ENCODE data around the gene LEMD3. TPM values are rescaled to one million over a fixed set of nuclear protein-coding genes. Genes with fewer than 3 reads are reported as not detected.
"Not testable (repeated sequence)": the region's sequence is repeated elsewhere in the genome, so short reads cannot be mapped to it uniquely, and the experiment has no call there.

The LEMD3 gene
- polyA plus RNA-seq, 1 donor, result 19.4 TPM

DNA sequence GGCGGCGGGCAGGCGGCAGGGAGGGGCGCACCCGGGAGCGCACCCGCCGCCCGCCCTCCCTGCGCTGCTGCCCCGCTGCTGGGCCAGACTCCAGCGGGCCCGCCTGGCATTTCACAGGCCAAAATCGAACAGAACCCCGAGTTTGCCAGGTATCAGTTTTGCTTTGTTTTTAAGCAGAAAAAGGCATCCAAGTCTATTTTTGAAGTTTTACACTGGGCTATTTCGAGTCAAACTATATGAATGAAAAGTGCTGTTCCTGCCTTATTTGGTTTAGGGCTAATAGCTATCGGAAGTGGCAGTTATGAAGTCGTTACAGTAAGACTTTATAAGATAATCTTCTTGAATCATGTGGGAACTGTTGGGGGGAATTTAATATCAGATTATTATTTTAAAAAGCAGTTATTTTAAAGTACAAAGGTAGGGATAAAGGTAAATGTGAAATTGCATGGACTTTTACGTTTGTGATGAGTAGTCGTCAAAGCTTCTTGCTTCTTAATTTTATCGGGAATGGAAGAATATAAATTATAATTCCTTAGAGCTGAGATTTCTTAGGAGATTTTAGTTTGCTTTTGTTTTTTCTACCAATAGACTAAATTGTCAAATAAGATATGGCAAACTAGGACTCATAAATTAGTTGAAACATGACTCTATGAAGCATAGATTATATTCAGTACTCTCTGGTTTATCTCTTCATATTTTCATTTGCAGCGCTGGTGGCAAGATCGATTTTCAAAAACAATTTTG, 110.2 kb downstream of the LEMD3 start:
- DNase-seq, result no peak

DNA sequence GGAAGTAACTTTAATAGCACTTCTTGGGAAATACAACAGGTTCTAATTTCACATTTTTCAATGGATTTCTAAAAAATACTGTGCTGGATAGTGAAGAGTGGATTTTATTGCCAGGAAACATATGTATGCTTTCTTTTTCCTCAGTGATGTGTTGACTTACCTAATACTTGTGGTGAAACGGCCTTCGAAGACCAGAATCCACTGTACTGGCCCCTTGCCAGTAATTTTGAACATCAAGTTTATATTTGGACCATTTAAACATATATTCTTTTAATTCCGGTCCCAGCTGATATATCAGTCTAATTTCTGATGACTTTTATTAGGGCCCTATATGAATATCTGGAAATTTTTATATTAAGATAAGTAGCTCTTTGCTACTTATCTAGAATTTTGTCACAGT, 110.9 kb downstream of the LEMD3 start:
- no peak for DNase-seq

DNA sequence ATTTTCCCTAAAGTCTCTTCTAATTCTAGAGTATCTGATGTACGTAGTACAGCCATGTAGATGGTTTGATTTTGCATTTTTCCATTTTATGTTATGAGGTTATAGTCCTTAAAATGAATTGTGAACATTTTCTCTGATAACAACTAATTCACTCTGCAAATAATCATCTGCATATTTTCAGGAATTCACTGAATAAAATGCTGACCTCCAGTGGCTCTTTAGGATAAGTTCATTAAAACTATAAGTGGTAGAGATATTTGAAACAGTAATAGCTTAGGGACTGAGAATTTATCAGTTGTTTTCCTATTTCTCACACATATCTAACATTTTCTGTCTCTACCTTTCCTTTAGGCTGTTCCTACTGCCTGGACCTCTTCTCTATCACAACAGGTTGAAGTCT, 113.5 kb downstream of the LEMD3 start:
- DNase-seq, result no peak

DNA sequence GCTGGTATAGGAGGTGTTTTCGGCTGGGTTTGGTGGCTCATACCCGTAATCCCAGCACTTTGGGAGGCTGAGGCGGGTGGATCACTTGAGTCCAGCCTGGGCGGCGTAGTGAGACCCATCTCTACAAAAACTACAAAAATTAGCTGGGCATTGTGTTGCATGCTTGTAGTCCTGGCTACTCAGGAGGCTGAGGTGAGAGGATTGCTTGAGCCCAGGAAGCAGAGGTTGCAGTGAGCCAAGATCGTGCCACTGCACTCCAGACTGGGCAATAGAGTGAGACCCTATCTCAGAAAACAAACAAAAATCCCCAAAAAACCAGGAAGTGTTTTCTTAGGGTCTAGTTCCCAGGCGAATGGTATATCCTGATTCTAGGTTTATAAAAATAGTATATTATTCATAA, 116.1 kb downstream of the LEMD3 start:
- DNase-seq, result not testable (repeated sequence)

DNA sequence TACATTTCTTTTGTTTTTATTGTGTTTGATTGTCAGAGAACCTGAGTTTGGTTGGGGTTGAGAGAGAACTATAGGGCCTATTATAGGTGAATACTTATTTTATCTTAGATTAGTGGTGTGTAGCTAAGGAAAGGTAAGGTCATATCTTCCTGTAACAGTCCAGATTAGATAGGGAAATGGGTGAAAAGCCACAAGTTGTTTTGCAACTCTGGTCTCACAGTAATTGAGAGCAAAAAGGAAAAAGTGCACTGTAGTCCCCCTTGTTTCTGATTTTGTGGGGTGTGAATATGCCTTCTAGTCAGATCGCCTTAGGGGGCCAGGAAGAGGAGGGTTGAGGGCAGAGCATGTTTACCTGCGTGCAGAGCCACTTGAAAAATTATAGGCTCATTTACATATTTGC, 118.0 kb downstream of the LEMD3 start:
- DNase-seq, result no peak

DNA sequence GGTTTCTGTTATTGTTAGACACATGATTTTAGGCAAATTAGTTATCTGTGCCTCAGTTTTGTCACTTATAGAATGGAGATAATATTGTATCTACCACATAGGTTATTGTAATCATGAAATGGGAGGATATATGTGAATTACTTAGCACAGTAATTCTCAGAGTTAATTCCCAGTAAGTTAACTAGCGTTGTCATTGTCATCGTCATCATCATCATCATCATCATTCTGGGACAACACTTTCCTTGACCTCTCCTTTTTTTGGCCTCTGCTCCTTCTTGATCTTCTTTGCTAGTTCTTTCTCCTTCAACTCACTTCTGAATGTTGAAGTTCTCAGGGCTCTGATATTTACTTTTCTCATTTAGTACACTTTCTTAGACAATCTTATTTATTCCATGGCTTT, 122.9 kb downstream of the LEMD3 start:
- no peak for DNase-seq

DNA sequence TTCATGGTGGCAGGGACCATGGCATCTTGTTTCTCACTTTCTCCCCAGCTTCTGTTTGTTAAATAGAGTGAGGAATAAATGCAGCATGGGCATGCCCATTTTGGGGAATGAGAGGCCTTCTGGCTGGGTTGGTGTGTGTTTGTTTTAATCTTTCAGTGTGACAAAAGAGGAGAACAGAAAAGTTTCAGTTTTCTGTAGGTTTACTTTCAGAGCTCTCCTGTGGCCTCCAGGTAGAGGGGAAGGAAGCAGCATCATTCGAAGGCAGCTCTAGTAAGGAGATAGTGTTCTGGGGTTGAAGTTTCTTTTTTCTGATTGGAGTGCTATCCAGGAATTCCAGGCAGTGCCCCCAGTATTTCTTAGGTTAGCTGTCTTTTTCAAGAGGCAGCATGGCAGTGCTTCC, 124.4 kb downstream of the LEMD3 start:
- DNase-seq, result no peak

DNA sequence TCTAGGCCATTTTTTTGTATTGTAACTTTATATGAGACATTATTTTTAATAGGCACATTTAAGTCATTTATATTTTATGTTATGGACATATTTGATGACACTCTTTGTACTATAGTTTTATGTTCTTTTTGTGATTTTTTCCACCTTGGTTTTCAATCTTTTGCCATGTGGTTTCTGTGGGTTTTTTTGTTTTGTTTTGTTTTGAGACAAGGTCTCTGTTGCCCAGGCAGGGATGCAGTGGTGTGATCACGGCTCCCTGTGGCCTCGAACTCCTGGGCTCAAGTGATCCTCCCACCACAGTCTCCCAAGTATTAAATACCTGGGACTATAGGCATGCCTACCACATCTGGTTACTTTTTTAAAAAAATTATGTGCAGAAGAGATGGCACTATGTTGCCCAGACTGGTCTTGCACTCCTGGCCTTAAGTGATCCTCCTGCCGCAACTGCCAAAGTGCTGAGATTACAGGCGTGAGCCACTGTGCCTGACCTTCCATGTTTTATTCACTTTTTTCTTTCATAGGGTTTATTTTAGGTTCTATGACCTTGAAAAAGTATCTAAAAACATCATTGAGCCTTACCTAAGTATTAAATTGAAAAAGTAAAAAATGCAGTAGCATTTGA, 125.4 kb downstream of the LEMD3 start:
- DNase-seq, result no peak

DNA sequence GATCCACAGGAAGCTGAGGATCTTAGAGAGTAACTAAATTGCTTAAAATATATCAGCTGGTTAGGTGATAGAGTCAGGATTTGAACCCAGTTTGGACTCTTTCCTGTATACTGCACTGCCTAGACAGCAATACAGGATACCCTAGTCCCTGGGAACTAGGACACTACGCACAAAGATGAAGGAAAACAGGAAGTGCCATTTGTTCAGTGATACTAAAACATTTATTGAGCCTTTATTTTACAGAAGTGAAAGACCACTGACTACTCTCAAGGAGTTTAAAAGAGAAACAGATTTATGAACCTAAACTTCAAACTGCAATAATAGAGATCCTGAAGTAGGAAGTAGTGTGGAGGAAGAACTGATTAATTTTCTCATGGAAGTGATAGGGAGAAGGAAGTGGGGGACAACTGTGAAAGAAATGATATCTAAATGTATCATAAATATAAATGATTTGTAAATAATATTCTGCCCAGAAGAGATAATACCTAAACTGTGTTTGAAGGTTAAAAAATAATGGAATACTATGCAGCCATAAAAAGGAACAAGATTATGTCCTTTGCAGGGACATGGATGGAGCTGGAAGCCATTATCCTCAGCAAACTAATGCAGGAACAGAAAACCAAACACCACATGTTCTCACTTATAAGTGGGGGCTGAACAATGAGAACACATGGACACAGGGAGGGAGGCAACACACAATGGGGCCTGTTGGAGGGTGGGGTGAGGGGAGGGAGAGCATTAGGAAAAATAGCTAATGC, 127.3 kb downstream of the LEMD3 start:
- no peak for DNase-seq

Other genes with a start within 250 kb of the LEMD3 start
- gene WIF1, start 48.3 kb upstream of the LEMD3 start, polyA plus RNA-seq (ENCODE audit: insufficient read length), result 0.43 TPM
- gene MSRB3, start 109.1 kb downstream of the LEMD3 start, polyA plus RNA-seq (ENCODE audit: insufficient read length), result 41.3 TPM